Chondrocyte (in vitro differentiated cells): ENCODE results near the gene UBAP1. TPM values are rescaled to one million over a fixed set of nuclear protein-coding genes. Genes with fewer than 3 reads are reported as not detected.
"Not testable (repeated sequence)": the region's sequence is repeated elsewhere in the genome, so short reads cannot be mapped to it uniquely, and the experiment has no call there.

Experiments used
- DNase-seq: peaks from one replicate; pipeline ENCODE4 v3.0.0; 2021; ENCODE audit warnings: mixed read lengths, low spot score
- H3K27ac Mint-ChIP-seq: one replicate; pipeline ENCODE4 v1.8.0; 2021; ENCODE audit warnings: mild to moderate bottlenecking, moderate library complexity, mixed read lengths; ENCODE audit not compliant: unreplicated experiment
- H3K27me3 Mint-ChIP-seq: 2 replicates; pipeline ENCODE4 v1.8.0; 2021; ENCODE audit warnings: low read depth, mixed read lengths
- H3K36me3 Mint-ChIP-seq: 2 replicates; pipeline ENCODE4 v1.8.0; 2021; ENCODE audit warnings: low read depth, mixed read lengths
- H3K4me1 Mint-ChIP-seq: 2 replicates; pipeline ENCODE4 v1.8.0; 2021; ENCODE audit warnings: low read depth, mild to moderate bottlenecking, mixed read lengths
- H3K4me3 Mint-ChIP-seq: one replicate; pipeline ENCODE4 v1.8.0; 2021; ENCODE audit warnings: mild to moderate bottlenecking, moderate library complexity, mixed read lengths; ENCODE audit not compliant: unreplicated experiment
- H3K9me3 Mint-ChIP-seq: 2 replicates; pipeline ENCODE4 v1.8.0; 2021; ENCODE audit warnings: low read depth, mixed read lengths
- total RNA-seq: library from RNA; stranded (reverse); gene quantifications from 3 replicates; pipeline ENCODE4 v1.2.1, GENCODE V29; 2021
- TF ChIP-seq, protein P1 (sequence below): fragments of 200-600 bp; sonication (generic); IDR thresholded peaks from 2 replicates; pipeline ENCODE4 v1.5.0; 2021; ENCODE audit warnings: antibody characterized with exemption, mild to moderate bottlenecking, moderate library complexity

UBAP1 gene
- total RNA-seq, 1 donor from 2014 or later: 33.3 TPM

DNA sequence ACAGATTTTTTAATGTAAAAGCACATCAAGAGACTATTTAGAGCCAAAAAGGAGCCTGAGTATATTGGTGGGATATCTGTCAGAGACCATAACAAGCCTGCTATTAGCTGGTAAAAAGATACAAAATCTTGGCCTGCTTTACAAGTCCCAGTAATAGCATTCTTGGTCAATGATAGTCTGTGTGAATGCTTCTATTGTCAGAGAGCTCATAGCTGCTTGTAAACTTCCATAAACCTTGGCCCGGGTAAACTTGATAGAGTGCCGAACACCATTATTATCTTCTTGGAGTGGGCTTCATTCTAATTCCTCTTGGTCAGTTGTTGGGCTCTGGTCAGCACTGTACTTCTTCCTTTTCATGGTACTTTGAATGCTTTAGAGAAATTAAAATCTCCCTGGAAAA is 64.0 kb downstream of the UBAP1 start:
- Mint-ChIP-seq H3K27me3 (no peaks in the 10 kb centered on the region), H3K4me3 (no peak overlapping the region), H3K9me3 (no peaks in the 10 kb centered on the region), H3K36me3 (peaks cover 15% of the 10 kb centered on the region), H3K4me1 (peaks cover 28% of the 10 kb centered on the region), H3K27ac (no peak overlapping the region)
- TF ChIP-seq, protein P1, sequence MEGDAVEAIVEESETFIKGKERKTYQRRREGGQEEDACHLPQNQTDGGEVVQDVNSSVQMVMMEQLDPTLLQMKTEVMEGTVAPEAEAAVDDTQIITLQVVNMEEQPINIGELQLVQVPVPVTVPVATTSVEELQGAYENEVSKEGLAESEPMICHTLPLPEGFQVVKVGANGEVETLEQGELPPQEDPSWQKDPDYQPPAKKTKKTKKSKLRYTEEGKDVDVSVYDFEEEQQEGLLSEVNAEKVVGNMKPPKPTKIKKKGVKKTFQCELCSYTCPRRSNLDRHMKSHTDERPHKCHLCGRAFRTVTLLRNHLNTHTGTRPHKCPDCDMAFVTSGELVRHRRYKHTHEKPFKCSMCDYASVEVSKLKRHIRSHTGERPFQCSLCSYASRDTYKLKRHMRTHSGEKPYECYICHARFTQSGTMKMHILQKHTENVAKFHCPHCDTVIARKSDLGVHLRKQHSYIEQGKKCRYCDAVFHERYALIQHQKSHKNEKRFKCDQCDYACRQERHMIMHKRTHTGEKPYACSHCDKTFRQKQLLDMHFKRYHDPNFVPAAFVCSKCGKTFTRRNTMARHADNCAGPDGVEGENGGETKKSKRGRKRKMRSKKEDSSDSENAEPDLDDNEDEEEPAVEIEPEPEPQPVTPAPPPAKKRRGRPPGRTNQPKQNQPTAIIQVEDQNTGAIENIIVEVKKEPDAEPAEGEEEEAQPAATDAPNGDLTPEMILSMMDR: no peak
- no peak for DNase-seq

- not testable (repeated sequence) for H3K9me3 Mint-ChIP-seq, H3K27me3 Mint-ChIP-seq, H3K4me3 Mint-ChIP-seq, DNase-seq, H3K27ac Mint-ChIP-seq
- Mint-ChIP-seq H3K36me3 (peaks cover 18% of the 10 kb centered on the region), H3K4me1 (peaks cover 32% of the 10 kb centered on the region)
Measured at GRCh38 chr9:34245212-34245611, 66.4 kb downstream of the UBAP1 start.

GRCh38 chr9:34246453-34246852 is 67.6 kb downstream of the UBAP1 start:
- Mint-ChIP-seq H3K27ac (no peak overlapping the region), H3K4me1 (peaks cover 36% of the 10 kb centered on the region), H3K9me3 (no peaks in the 10 kb centered on the region), H3K27me3 (no peaks in the 10 kb centered on the region), H3K4me3 (no peak overlapping the region), H3K36me3 (peaks cover 21% of the 10 kb centered on the region)
- DNase-seq: no peak
- TF ChIP-seq, protein P1: no peak

DNA sequence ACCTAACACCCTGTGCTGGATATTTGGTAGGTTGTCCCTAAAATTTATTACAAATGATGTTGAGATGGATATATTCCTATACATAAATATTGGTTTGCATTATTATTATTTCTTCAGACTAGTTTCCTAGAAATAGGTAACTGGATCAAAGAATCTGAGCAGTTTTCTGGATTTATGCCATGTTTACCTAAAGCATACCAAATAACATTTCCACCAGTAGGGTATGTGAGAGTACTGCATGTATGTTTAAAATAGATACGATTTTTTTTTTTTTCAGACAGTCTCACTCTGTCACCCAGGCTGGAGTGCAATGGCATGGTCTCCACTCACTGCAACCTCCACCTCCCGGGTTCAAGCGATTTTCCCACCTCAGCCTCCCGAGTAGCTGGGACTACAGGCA is 68.9 kb downstream of the UBAP1 start:
- H3K27ac Mint-ChIP-seq, H3K9me3 Mint-ChIP-seq, H3K27me3 Mint-ChIP-seq, H3K4me3 Mint-ChIP-seq, DNase-seq: not testable (repeated sequence)
- peaks cover 48% of the 10 kb centered on the region for H3K4me1 Mint-ChIP-seq
- peaks cover 16% of the 10 kb centered on the region for H3K36me3 Mint-ChIP-seq
- TF ChIP-seq, protein P1: peak; percentile 54

DNA sequence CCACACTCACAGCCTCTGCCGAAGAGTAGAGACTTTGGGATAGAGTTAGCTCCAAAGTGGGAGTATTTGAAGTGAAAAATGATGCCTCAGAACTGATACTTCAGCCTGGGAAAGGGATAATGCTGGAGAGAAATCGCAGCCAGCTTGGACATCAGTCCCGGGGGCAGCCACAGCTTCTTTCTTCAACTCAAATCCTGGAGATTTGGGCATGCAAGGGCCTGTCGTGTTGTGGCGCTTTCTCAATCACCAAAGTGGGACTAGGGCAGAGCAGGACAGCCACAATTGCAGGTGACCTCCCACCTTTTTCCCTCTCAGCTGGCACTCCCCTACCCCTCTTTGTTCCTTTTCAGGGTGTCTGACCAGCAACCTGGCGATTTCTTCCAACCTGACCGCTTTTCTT is 70.4 kb downstream of the UBAP1 start:
- peak overlapping the region; percentile 2 for H3K27ac Mint-ChIP-seq

GRCh38 chr9:34250721-34251120 is 71.9 kb downstream of the UBAP1 start:
- Mint-ChIP-seq H3K27me3 (no peaks in the 10 kb centered on the region), H3K27ac (no peak overlapping the region), H3K4me1 (peaks cover 65% of the 10 kb centered on the region), H3K4me3 (no peak overlapping the region), H3K36me3 (peaks cover 14% of the 10 kb centered on the region), H3K9me3 (no peaks in the 10 kb centered on the region)
- no peak for DNase-seq
- TF ChIP-seq, protein P1: no peak

More for the DNA sequence above, 70.4 kb downstream of the UBAP1 start:
- peaks cover 52% of the 10 kb centered on the region for H3K4me1 Mint-ChIP-seq
- TF ChIP-seq, protein P1: no peak
- no peaks in the 10 kb centered on the region for H3K9me3 Mint-ChIP-seq
- H3K4me3 Mint-ChIP-seq: no peak overlapping the region
- no peak for DNase-seq
- peaks cover 14% of the 10 kb centered on the region for H3K36me3 Mint-ChIP-seq
- H3K27me3 Mint-ChIP-seq: no peaks in the 10 kb centered on the region
